Gastroesophageal sphincter (tissue), 4 donors: ENCODE measurements around the gene FAM110D. TPM values are rescaled to one million over a fixed set of nuclear protein-coding genes. Genes with fewer than 3 reads are reported as not detected.
A peak's percentile ranks its signal among the peaks of the same experiment; 100 is the strongest.

Experiments
- ATAC-seq: fragments of 150-250 bp; one replicate; pipeline ENCODE4 v1.9.1; 2016; ENCODE audit warnings: mild to moderate bottlenecking, moderate library complexity
- H3K27ac ChIP-seq, 4 donors: fragments of 200-600 bp; sonication (generic) in 3 of 4; 1 replicate in 3 of 4; 2 replicates in 1 of 4; pipeline ENCODE4 v1.5.1; 2016 to 2019
- H3K27me3 ChIP-seq: fragments of 200-600 bp; sonication (generic); one replicate; pipeline ENCODE4 v1.5.1; 2019
- H3K36me3 ChIP-seq, 2 donors: fragments of 200-600 bp; sonication (generic); one replicate each; pipeline ENCODE4 v1.5.1; 2019; ENCODE audit warnings: control low read depth in 1 of 2
- H3K4me1 ChIP-seq, 3 donors: fragments of 200-600 bp; sonication (generic); 1 replicate in 2 of 3; 2 replicates in 1 of 3; pipeline ENCODE4 v1.5.1; 2016 to 2019; ENCODE audit warnings: control low read depth in 2 of 3
- H3K4me3 ChIP-seq, 2 donors: fragments of 200-600 bp; sonication (generic); one replicate each; pipeline ENCODE4 v1.5.1; 2019; ENCODE audit warnings: mild to moderate bottlenecking in 1 of 2, moderate library complexity in 1 of 2
- H3K9me3 ChIP-seq, 3 donors: fragments of 200-600 bp; sonication (generic); one replicate each; pipeline ENCODE4 v1.5.1; 2017 to 2019; ENCODE audit warnings: control low read depth in 2 of 3
- EP300 ChIP-seq: sonication (generic); formaldehyde crosslinking; IDR thresholded peaks from one replicate; pipeline ENCODE4 v1.6.1; 2017; ENCODE audit warnings: antibody characterized with exemption, mild to moderate bottlenecking
- POLR2A ChIP-seq, 2 donors: fragments of 450-650 bp; IDR thresholded peaks; one replicate each; pipeline ENCODE4 v1.6.1; 2017; ENCODE audit warnings: antibody characterized with exemption in 2 of 2, mild to moderate bottlenecking in 2 of 2, moderate library complexity in 1 of 2
- POLR2AphosphoS5 ChIP-seq: sonication (generic); formaldehyde crosslinking; IDR thresholded peaks from one replicate; pipeline ENCODE4 v1.6.1; 2017; ENCODE audit warnings: antibody characterized with exemption
- WGBS, 2 donors: methylation state at CpG; one replicate each; pipeline ENCODE4 v1.1.5; 2018; ENCODE audit warnings: low coverage in 1 of 2; 5-methylcytosine and 5-hydroxymethylcytosine counted together
- total RNA-seq, 4 donors: library from RNA; depleted of rRNA; stranded (reverse); fragments of >200 nt; gene quantifications; one replicate each; pipeline ENCODE4 v1.1.0, GENCODE V29; 2016
- TF ChIP-seq, protein P1 (sequence below), 4 experiments: fragments of 200-600 bp in 2 of 4; fragments of 450-650 bp in 2 of 4; sonication (generic) in 1 of 4; IDR thresholded peaks; one replicate each; pipeline ENCODE4 v1.5.1; 2017 to 2019; ENCODE audit warnings: antibody characterized with exemption in 4 of 4, mild to moderate bottlenecking in 2 of 4, moderate library complexity in 2 of 4

FAM110D gene
- total RNA-seq, 4 donors from 2014 or later = 3.4 to 12.5 (median 7.7) TPM

GRCh38 chr1:26142159-26142558, 16.7 kb upstream of the FAM110D start:
- H3K36me3 ChIP-seq = no peaks in the 10 kb centered on the region
- no peak overlapping the region for H3K4me3 ChIP-seq
- H3K4me1 ChIP-seq = peaks cover 0 to 8% (median 0%) of the 10 kb centered on the region in 3 donors
- no peak for TF ChIP-seq EP300
- WGBS, 2 donors = 67 to 74% methylated on average over 3 of the region's 8 CpGs
- H3K27ac ChIP-seq = no peak overlapping the region
- peaks cover 14% of the 10 kb centered on the region for H3K27me3 ChIP-seq
- H3K9me3 ChIP-seq = no peaks in the 10 kb centered on the region
- no peak for ATAC-seq

GRCh38 chr1:26145041-26145959, 13.6 kb upstream of the FAM110D start:
- no peak overlapping the region for H3K27ac ChIP-seq
- H3K9me3 ChIP-seq = no peaks in the 10 kb centered on the region
- peak; percentile 87 for ATAC-seq
- H3K27me3 ChIP-seq = peaks cover 25% of the 10 kb centered on the region
- H3K36me3 ChIP-seq = no peaks in the 10 kb centered on the region
- WGBS, 2 donors = 7 to 14% methylated on average over 5 to 14 of the region's 19 CpGs
- H3K4me3 ChIP-seq = no peak overlapping the region
- TF ChIP-seq, protein P1, sequence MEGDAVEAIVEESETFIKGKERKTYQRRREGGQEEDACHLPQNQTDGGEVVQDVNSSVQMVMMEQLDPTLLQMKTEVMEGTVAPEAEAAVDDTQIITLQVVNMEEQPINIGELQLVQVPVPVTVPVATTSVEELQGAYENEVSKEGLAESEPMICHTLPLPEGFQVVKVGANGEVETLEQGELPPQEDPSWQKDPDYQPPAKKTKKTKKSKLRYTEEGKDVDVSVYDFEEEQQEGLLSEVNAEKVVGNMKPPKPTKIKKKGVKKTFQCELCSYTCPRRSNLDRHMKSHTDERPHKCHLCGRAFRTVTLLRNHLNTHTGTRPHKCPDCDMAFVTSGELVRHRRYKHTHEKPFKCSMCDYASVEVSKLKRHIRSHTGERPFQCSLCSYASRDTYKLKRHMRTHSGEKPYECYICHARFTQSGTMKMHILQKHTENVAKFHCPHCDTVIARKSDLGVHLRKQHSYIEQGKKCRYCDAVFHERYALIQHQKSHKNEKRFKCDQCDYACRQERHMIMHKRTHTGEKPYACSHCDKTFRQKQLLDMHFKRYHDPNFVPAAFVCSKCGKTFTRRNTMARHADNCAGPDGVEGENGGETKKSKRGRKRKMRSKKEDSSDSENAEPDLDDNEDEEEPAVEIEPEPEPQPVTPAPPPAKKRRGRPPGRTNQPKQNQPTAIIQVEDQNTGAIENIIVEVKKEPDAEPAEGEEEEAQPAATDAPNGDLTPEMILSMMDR (IDR thresholded peaks at IDR 0.05) = peak; percentile 60 to 81 (median 80)
- no peak for TF ChIP-seq EP300
- H3K4me1 ChIP-seq = peaks cover 0 to 8% (median 0%) of the 10 kb centered on the region in 3 donors

GRCh38 chr1:26145960-26146294, 13.0 kb upstream of the FAM110D start:
- Histone ChIP-seq H3K4me1 (peaks cover 0 to 8% (median 0%) of the 10 kb centered on the region in 3 donors), H3K9me3 (no peaks in the 10 kb centered on the region), H3K27ac (no peak overlapping the region), H3K27me3 (peaks cover 31% of the 10 kb centered on the region), H3K36me3 (no peaks in the 10 kb centered on the region), H3K4me3 (no peak overlapping the region)
- ATAC-seq = no peak
- WGBS, 2 donors = 40% methylated on average over 1 of the region's 6 CpGs; no CpG with 5 or more reads in 1 of the 2 donors
- TF ChIP-seq EP300 (no peak), POLR2AphosphoS5 (no peak), POLR2A (IDR thresholded peaks at IDR 0.05) (no peak)
- TF ChIP-seq, protein P1 (IDR thresholded peaks at IDR 0.05) = no peak

DNA sequence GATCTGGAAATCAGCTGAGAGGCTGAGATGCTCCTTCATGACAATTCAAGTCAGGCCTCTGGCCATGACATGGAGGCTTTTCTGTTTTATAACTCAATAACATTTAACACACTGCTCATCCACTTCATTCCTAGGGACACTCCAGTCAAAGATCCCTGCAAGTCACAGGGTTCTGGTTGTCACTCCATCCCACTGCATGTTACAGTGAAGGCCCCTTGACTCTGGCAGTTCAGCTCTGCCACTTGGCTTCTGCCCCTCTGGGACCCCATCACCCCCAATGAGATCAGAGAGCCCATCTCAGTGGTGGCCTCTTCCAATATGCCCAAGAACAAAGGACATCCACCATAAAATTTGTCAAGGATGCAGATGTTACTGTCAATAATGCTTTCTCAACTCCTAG, 10.0 kb upstream of the FAM110D start:
- H3K27me3 ChIP-seq = peaks cover 40% of the 10 kb centered on the region
- TF ChIP-seq POLR2AphosphoS5 (no peak), POLR2A (IDR thresholded peaks at IDR 0.05) (no peak)
- TF ChIP-seq, protein P1 (IDR thresholded peaks at IDR 0.05) = no peak
- H3K9me3 ChIP-seq = no peaks in the 10 kb centered on the region
- ATAC-seq = no peak
- H3K36me3 ChIP-seq = no peaks in the 10 kb centered on the region
- H3K4me1 ChIP-seq = peaks cover 0 to 8% (median 0%) of the 10 kb centered on the region in 3 donors
- no peak overlapping the region for H3K27ac ChIP-seq
- H3K4me3 ChIP-seq = no peak overlapping the region

- peaks cover 68% of the 10 kb centered on the region for H3K27me3 ChIP-seq
- no peaks in the 10 kb centered on the region for H3K4me1 ChIP-seq
- no peaks in the 10 kb centered on the region for H3K36me3 ChIP-seq
- no peaks in the 10 kb centered on the region for H3K9me3 ChIP-seq
- no peak for TF ChIP-seq EP300
- TF ChIP-seq POLR2A (IDR thresholded peaks at IDR 0.05) = no peak
- no peak for TF ChIP-seq POLR2AphosphoS5
- TF ChIP-seq, protein P1 (IDR thresholded peaks at IDR 0.05) = no peak
- ATAC-seq = no peak
- 63 to 67% methylated on average over 3 of the region's 5 CpGs for WGBS, 2 donors
- no peak overlapping the region for H3K4me3 ChIP-seq
- H3K27ac ChIP-seq = no peak overlapping the region
These were observed 4.8 kb upstream of the FAM110D start for GRCh38 chr1:26153966-26154532.
